ENCODE measurements around the gene PRMT7.

DNA sequence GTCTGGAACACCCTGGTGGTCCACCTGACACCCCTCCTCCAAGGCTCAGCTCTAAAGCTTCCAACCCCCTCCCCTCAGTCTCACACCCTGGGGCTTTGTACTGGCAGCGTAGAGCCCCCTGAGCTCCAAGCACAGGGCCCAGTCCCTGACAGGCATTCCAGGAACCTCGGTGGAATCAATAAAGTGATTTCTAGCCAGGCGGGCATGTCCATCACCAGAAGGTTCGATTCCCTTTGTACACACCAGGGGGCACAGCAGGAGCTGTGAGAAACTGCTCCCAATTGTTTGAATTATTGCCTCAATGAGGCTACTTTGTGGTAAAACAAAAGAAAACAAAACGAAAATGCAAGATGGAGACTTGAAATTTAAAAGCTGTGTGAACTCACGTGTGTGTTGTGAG lies 85.7 kb downstream of the PRMT7 start:
- TF ChIP-seq, protein P1, sequence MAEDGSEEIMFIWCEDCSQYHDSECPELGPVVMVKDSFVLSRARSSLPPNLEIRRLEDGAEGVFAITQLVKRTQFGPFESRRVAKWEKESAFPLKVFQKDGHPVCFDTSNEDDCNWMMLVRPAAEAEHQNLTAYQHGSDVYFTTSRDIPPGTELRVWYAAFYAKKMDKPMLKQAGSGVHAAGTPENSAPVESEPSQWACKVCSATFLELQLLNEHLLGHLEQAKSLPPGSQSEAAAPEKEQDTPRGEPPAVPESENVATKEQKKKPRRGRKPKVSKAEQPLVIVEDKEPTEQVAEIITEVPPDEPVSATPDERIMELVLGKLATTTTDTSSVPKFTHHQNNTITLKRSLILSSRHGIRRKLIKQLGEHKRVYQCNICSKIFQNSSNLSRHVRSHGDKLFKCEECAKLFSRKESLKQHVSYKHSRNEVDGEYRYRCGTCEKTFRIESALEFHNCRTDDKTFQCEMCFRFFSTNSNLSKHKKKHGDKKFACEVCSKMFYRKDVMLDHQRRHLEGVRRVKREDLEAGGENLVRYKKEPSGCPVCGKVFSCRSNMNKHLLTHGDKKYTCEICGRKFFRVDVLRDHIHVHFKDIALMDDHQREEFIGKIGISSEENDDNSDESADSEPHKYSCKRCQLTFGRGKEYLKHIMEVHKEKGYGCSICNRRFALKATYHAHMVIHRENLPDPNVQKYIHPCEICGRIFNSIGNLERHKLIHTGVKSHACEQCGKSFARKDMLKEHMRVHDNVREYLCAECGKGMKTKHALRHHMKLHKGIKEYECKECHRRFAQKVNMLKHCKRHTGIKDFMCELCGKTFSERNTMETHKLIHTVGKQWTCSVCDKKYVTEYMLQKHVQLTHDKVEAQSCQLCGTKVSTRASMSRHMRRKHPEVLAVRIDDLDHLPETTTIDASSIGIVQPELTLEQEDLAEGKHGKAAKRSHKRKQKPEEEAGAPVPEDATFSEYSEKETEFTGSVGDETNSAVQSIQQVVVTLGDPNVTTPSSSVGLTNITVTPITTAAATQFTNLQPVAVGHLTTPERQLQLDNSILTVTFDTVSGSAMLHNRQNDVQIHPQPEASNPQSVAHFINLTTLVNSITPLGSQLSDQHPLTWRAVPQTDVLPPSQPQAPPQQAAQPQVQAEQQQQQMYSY (CRISPR knock-in tag; IDR thresholded peaks at IDR 0.05) = no peak
- TF ChIP-seq ZNF263 (CRISPR knock-in tag; IDR thresholded peaks at IDR 0.05; ENCODE audit: low read depth) = no peak
